ELF-1 (cell line): Measurements from ENCODE around the gene NCS1.
"Not testable (repeated sequence)": the region's sequence is repeated elsewhere in the genome, so short reads cannot be mapped to it uniquely, and the experiment has no call there.

ENCODE experiments used
- DNase-seq: peaks from one replicate; pipeline ENCODE4 v3.0.0-alpha.2; 2016; ENCODE audit warnings: low read depth, low spot score

NCS1 gene

DNA sequence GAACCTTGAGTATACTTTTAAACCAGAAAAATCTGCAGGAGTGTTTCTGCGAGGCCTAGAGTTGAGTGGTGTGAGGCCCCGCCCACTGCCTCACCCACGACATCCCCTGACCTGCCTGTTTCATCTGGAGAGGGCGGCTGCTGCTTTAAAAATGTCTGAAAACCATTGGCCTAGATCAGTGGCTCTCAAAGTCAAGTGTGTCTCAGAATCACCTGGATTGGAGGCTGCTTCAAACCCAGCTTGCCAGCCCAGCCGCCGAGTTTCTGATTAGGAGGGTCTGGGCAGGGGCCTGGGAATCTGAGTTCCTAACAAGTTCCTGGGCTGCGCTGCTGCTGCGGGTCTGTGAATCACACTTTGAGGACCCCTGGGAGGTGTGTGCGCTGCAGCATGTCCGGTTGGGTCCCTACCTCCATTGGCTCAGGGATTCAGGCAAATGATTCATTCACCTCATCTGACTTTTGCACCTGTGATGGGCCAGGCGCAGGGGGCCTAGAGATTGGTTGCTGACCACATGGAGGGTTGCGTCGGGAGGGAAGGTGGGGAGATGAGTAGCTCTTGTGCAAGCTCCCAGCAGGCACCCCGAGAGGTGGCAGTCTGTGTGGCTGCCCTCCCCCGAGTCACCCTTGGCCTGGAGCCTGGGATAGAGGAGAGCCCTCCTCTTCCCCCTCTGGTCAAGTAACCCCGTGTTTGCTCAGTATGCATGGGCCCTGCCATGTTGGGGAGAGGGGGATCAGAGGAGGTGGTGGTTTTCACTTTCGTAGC is 65.7 kb downstream of the NCS1 start:
- no peak for DNase-seq

DNA sequence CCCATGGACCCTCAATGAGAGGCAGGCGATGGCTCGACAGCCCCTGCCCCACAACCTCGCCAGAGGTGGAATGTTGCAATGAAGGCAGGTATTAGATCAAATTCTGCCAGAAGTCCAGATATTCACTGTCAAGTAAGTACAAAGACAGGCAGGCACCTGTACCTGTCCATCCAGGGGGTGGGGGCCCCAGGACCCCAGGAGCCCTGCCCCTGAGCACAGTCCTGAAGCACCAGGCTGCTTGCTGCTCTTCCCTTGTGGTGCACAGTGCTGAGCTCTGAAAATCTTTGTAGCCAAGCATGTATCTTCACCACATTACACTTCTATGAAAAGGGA is 67.1 kb downstream of the NCS1 start:
- no peak for DNase-seq

DNA sequence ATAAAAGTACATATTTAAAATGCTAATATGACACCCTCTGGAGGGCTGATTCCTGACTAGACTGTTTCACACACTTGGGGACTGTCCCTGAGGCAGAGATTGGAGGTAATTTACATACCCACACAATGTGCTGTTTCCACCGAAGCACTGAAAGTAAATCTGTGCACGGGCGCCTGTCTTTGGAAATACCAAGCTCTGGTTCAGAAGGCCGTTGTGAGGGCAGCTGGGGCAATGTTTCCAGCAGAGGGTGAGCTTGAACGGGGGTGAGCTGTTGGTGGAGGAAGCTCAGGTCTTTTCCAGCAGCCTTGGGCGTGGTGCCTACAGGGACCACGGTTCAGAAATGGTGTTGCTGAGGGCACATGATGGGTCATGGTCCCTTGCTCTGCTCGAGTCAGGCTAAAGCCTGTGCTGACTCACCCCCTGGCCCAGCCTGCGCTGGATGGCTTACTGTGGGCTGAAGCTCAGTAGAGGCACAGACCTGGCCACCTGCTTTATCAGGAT is 67.6 kb downstream of the NCS1 start:
- no peak for DNase-seq

DNA sequence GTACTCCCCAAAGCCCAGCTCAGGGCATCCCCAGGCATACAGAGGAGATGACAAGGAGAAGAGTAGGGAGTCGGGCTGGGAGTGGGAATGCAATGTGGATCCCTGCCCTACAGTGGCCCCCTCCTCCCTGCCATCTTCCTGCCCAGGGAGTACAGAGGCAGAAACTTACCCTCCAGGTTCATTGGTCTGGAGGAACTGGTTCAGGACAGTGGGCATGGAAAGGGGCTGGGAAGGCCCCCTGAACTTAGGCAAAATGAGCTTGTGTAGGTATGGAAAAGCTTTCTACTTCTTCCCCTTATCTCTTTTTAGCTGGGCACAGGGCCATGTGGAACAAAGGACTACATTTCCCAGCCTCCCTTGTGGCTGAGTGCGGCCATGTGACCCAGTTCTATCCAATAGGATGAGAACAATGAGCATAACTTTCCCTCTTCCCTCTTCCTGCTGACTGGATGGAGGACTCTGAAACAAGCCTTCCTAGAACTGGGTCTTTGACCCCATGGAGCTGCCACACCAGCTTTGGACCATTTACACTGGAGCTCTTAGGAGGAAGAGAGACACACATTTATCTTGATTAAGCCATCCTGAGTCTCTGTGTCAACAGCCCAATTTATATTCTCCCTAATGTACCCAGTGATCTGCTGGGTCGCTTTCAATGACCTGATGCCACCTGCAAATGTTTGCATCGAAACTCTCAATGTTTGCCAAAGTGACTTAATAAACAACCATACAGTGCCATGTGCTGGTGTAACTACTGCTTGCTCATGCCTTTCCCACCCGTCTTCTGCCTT is 68.4 kb downstream of the NCS1 start:
- peak; percentile 70 for DNase-seq

DNA sequence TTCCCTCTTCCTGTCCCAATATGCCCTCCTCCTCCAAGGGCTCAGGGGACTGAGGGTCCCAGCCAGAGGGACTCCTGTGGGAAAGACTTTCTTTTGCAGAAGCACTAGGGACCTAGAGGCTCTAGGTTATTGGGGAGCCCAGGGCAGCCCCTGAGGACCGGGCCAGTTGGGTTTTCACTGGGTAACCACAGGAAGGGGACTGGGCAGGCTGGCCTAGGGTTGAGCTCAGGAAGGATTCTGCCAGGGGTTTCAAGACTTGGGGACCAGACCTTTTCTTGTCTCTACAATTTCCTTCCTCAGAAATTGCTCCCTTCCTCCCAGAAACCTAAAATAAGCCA is 69.0 kb downstream of the NCS1 start:
- no peak for DNase-seq

DNA sequence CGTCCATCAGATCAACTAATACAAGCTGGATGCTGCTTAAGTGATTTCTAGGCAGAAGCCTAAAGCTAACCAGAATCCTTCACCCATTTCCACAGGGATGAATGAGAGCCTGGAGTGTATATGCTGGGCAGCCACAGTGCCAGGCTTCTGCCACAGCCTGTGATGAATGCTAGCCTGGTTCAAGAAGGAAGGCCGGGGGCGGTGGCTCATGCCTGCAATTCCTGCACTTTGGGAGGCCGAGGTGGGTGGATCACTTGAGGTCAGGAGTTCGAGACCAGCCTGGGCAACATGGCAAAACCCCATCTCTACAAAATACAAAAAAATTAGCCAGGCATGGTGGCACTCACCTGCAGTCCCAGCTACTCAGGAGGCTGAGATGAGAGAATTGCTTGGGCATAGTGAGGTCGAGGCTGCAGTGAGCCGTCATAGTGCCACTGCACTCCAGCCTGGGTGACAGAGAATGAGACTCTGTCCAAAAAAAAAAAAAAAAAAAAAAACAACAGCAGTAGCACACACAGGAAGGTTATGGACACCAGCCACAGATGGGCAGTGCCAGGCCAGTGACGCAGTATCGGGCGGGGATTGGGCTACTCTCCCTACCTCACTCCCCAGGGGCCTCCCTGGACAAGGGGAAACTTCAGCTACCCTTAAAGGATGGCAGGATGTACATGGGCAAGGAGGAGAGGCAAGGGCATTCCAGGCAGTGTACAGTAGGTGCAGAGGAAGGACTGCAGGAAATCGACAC is 70.2 kb downstream of the NCS1 start:
- DNase-seq: no peak

DNA sequence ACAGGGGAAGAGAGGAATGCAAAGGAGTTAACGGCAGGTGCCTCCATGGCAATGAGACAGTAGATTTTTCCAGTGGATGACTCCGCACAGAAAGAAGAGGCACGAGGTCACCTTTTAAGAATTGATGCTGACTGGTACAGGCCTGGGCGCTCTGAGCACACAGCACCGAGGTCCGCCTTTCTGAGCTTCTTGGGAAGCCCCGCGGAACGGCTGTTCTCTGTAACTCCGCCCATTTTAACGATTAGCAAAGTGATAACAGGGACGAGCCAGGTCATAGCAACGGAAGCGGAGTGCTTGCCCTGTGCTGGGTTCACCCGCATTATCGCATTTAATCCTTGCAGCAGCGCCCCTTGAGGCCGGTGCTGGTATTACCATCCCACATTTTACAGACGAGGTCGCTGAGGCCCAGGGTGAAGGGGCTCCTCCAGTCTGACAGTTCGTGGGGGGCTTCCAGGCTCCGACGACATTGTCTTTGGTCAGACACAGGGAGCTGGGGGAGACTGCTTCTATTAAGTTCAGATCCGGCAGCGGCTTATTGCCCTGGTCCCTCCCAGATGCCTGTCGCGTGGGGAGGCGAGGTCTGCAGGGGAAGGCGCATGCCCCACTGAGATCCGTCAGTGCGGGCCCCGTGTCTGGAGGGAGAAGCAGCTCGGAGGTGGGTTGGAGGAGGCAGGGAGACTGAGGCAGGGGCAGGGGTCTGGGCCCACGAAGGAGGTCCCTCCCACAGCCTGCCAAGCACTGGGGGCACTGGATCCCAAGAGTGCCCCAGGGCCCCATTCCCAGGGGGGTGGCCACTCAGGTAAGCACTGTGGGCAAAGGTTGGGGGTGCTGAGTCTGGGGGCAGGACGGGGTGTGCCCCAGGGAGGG is 71.0 kb downstream of the NCS1 start:
- peak; percentile 83 for DNase-seq

DNA sequence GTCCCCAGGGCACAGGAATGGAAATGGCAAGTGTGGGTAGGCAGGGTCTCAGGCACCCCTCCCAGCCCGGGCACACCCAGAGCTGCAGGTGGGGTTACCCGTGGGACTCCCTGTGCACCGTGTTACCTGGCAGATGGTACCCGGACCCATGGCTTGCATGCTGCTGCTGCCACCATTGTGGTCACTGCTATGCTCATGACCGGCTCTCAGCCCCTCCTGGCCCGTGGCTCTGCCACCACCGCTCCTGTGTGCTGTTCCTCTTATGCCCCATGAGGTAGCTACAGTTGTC is 71.6 kb downstream of the NCS1 start:
- DNase-seq: no peak

DNA sequence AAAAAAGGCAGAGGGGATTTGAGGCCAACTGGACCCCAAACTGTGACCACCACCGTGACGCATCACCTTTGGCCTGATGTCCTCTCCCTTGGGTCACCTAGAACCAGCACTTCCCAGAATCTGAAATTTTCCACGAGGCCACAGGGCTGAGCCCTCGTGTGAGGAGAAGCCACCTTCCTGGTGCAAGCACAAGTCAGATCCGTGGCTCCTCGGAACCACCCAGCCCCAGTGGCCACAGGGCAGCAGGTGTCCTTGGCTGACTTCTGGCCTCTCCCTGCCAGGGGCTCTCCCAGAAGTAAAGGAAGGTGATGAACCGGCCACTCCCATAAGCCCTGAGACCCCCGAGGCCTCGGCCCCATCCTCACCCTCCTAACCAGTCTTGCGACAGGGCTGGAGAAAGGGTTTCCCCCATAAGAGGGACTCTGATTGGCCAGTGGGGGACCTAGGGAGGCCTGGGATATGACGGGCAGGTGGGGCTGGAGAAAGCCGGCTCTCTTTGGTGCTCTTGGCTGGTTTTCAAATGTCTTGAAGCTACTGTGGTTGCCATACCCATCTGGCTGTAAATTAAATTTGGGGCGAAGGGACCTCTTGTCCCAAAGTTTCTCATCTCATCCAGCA is 72.5 kb downstream of the NCS1 start:
- no peak for DNase-seq

DNA sequence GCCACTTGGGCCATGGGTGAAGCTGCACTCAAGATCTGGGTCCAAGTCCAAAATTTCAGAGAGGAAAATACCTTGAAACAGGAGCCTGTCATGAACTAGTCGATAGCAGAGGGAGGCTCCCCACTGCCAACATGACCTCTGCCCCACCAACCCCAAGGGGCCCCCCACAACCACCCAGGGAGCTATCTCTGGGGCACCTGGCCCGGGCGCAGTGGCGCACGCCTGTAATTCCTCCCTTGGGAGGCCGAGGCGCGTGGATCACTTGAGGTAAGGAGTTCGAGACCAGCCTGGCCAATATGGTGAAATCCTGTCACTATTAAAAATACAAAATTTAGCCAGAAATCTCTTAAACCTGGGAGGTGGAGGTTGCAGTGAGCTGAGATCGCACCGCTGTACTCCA is 73.3 kb downstream of the NCS1 start:
- DNase-seq: no peak

DNA sequence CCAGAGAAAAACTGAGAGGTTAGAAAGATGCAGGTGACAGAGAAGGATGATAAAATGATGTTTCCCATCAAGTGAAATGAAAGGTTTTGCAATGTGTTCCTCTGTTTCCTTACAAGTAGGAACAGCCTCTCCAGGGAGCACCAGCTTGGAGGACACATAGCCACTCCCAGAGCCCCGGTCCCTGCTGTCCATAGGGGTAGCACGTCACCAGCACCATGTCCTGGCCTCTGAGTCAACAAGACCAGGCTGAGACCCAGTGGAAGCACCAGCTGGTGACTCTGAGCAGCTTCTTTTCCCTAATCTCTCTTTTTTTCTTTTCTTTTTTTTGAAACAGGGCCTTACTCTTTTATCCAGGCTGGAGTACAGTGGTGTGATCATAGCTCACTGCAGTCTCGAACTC is 73.9 kb downstream of the NCS1 start:
- DNase-seq: no peak

DNA sequence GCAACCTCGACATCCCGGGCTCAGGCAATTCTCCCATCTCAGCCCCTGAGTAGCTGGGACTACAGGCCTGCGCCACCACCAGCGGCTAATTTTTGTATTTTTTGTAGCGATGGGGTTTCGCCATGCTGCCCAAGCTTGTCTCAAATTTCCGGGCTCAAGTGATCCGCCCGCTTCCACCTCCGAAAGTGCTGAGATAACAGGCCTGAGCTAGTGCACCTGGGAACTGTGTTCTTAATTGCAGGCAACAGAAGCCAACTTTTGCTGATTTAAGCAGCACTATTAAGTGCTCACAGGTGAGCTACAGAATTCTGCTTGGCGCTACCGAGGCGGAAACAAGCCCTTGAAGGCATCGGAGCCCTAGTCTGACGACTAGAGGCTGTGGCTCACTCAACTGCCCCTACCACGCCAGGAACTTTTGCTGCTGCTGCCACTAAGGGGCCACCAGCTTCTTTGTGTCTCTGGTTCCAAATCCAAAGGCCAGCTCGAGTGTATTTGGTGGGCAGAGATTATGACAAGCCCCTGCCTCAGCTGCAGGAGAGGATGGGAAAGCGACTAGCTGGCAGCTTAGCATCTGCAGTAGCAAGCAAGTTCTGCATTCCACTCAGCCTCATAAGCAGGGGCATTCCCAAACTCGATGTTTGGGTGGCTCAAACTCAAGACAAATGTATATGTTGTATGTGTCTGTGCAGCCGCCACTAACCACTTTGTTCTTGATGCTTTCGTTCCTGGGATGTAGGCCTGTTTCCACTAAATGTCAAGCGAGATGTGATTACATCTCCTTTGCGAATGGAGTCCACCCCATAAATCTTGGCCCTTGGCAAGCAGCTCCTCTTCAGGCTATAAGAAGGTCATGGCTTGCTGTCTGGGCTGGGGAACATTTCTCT is 82.8 kb downstream of the NCS1 start:
- no peak for DNase-seq

DNA sequence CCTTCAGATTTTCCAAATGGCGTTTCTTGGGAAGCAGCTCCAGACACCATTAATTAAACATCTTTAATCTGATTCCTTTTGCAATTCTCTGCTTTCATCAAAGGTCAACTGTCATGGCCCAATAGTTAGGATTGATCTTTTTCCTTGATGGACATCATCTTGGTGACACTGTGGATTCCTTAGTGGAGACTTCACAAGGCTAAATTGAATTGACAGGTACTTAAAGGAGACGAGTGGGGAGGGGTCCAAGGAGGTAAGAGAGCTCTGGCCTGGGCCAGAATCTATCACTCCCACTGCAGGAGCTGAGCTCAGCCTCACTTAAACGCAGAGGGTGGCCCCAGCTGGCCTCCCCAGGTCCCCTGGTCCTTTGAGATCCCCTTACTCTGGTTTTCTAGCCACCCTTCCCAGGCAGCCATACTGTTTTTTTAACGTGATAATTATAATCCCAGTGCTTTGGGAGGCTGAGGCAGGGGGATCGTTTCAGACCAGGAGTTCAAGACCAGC is 83.5 kb downstream of the NCS1 start:
- DNase-seq: no peak

DNA sequence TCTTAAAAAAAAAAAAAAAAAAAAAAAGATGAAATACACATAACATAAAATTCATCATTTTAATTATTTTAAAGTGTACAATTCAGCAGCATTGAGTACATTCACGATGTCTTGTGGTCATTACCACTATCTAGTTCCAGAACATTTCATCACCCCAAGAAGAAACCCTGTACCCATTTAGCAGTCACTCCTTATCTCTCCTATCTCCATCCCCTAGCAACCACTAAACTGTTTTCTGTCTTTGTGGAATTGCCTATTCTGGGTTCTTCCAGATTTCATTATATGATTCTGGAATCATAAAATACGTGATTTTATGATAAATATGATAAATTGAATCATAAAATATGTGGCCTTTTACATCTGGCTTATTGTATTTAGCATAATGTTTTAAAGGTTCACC is 84.4 kb downstream of the NCS1 start:
- no peak for DNase-seq

DNA sequence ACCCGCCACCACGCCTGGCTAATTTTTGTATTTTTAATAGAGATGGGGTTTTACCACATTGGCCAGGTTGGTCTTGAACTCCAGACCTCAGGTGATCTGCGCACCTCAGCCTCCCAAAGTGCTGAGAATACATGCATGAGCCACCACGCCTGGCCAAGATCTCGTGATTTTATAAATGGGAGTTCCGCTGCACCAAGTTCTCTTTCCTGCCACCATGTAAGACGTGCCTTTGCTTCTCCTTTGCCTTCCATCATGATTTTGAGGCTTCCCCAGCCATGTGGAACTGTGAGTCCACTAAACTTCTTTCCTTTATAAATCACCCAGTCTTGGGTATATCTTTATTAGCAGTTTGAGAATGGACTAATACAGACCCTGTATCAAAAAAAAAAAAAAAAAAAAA is 85.9 kb downstream of the NCS1 start:
- DNase-seq: not testable (repeated sequence)

DNA sequence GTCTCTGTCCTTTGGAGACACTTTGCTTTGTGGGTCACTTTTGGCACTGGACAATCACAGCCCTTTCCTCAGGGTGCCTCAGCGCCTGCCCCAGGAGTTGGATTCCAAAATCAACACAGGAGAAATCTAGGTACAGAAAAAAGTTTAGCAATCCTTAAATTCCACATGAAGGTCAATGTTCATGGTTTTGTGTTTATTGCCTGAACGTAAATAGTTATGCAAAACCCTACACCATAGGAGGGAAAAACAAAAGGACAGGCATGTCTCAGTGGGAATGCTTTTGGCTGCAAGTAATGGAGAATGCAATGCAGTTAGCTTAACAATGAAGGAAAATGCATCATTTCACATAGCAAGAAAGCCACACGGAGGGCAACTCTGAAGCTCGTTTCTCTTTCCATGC is 86.8 kb downstream of the NCS1 start:
- no peak for DNase-seq

DNA sequence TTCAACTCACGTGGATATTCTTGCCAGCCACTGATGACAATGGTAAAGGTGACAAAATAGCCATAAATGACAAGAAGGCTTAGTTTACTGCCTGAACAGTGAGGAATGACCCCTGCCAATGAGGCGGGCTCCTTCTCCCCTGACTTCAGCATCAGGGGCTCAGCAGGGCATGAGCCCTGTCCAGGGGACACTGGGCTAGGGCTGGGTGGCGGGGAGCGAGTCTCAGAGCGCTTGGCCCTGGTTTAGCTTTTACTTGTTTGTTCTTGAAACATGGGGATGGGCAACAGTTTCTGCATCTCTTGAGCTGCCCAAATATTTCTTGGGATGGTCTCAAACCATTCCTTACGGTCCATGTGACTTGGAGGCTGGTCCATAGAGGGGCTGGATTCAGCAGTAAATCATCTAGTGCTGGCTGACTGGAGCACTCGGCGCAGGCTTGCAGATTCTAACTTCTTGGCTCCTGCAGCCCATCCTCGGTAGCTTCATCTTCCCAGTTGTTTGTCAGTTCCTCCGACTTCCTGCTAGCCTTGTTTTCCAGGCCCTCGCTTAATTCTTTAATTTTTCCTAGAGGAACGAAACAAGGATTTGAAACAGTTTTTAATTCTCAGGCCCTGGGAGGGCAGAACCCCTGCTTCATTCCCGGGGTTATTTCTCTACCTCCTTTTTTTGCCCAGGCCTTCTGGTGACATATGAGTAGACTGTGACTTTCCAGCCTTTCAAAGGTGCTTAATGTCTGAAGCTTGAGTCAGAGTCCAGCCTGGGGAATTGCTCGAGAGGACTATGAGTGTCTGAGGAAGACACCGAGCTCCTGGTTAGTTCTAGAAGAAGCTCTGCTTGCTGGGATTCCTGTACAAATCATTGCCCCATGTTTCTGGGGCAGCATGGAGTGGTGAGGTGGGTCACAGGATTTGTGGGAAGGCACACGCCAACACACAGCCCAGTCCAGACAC is 88.9 kb downstream of the NCS1 start:
- no peak for DNase-seq

DNA sequence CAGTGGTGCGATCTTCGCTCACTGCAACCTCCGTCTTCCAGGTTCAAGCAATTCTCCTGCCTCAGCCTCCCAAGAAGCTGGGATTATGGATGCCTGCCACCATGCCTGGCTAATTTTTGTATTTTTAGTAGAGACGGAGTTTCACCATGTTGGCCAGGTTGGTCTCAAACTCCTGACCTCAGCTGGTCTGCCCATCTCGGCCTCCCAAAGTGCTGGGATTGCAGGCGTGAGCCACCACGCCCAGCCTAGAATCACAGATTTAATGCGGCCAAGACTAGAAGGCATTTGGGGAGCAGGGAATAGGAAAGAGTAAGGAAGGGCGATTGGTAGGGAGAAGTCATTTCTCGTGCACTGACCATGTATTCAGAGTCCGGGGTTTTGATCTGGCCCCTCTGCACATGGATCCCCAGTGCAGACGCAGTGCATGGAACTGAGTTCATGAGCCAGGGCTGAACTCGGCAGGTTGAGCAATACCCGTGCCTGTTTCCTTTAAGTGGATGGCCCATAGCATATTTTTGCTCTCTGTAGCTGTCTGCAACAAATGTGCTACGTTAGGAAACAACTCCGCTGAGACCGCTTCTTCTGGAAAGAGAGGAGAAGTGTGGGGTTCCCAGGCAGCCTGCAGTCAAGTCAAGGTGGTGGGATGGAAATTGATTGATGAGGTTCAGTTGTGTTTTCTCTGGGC is 90.0 kb downstream of the NCS1 start:
- DNase-seq: no peak
